Measurements from ENCODE around the gene ATXN7.
A peak's percentile ranks its signal among the peaks of the same experiment; 100 is the strongest.

ATXN7 gene

GRCh38 chr3:63905731-63906620 is 42.3 kb downstream of the ATXN7 start:
- DNase-seq (ENCODE audit: low read depth): no peak

GRCh38 chr3:63908081-63908736 is 44.5 kb downstream of the ATXN7 start:
- no peak for DNase-seq (ENCODE audit: low read depth)

- no peak for DNase-seq (ENCODE audit: low read depth)
Observed at GRCh38 chr3:63908776-63909175, 45.1 kb downstream of the ATXN7 start.

DNA sequence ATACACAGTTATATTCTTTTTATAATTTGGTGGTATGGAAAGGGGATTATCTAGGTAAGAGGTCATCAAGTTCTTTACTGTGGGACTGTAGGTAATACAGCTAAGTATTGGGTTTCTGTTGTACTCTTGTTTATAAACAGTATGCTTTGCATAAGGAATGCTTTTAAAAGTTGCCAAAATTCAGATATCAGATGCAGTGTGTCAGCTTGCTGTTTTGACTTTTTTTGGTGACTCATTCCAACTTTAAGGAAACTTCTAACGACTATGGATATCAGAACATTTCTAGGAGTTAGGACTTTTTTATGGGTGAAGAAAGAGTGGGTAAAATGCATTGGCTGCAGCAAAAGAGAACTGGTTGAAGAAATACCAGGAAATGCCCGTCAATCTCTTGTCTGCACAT is 45.8 kb downstream of the ATXN7 start:
- no peak for DNase-seq (ENCODE audit: low read depth)

DNA sequence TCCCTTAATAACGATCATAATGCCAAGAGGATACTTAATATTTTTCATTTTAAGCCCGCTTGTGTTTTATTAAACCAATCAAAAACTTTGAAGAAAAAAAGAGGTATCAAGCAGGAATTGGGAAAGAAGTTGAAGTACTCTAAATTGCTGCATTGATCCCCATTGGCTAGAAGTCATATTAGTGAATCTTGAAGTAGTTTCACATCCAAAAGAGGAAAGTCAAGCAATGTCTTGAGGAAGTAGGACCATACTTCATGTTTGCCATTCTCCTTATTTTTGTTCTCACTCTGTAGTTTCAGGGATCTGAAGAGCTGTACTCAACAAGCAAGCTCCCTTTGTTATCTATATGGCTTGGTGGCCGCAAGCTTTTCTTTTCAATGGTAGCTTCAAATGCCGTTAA is 46.3 kb downstream of the ATXN7 start:
- DNase-seq (ENCODE audit: low read depth): no peak

DNA sequence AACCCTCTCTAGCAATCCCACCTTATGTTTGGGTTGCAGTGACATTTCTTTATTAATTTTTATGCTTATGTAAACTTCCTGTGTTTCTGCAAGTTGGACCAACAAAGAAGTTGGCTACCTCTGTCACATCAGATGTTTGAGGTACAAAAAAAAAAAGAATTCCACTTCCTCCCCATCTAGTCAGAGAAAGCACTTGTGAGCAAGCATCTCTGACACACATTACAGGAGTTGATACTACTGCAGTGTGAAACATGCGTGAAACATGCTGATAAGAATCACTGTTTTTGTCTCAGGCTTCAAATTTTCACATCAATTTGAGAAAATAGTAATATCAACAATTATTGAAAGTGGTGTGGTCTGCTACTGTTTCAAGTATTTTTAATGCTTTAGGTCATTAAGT is 47.2 kb downstream of the ATXN7 start:
- no peak for DNase-seq (ENCODE audit: low read depth)

GRCh38 chr3:63911509-63911872 is 47.8 kb downstream of the ATXN7 start:
- no peak for DNase-seq (ENCODE audit: low read depth)

DNA sequence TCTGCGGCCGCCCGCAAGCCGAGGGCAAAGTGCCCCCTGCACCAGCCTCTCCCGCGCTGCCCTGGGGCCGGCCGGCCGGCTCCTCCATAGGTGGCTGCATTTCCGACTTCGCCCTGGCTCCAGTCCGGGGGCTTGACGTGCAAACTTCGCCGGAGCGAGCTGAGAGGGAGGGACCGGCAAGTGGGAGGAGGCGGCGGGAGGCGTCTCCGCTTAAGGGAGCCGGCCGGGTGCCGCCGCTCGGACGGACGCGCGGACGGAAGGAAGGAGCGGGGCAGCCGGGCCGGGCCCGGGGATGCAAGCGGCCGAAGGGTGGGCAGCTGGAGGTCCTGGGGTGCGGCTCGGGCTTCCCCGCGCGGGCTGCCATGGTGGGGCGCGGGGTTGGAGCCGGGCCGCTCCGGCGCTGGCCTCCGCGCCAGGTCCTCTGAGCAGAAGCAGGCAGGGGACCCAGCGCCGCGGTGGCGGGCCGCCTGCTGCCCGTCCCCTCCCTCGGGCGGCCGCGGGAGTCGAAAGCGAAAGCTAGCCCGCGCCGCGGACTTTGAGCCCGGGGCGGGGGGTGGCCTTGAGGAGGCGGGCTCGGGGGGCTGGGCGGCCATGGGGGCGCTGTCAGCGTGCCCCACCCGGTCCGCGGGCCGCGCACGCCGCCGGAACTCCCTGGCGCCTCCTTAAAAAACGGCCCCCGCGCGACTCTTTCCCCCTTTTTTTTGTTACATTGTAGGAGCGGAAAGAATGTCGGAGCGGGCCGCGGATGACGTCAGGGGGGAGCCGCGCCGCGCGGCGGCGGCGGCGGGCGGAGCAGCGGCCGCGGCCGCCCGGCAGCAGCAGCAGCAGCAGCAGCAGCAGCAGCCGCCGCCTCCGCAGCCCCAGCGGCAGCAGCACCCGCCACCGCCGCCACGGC is 48.5 kb downstream of the ATXN7 start, which contains the start of gene SCAANT1:
SCAANT1 (minus strand) TSS at position 511 of the 895 bp plus-strand sequence.
- peak; percentile 53 for DNase-seq (ENCODE audit: low read depth)

- no peak for DNase-seq (ENCODE audit: low read depth)
Observed at GRCh38 chr3:63912768-63913588, 49.3 kb downstream of the ATXN7 start.

DNA sequence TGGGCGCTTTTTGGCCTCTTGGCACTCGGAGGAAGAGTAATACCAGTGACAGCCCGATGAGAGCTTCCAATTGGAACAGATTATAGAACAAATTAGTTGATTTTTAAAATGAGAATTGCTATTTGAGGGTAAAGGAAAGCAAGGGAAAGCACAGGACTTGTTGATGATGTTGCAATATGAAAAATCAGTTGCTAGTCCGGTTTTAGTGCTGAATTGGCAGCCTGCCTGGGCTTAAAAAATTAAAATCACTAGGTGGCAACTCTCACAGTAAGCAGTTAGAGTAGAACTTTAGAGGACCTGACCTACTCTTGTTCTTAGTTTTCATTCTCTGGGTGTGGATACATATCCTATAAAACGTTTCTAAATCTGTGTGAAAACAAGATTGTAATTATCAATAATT is 50.6 kb downstream of the ATXN7 start:
- no peak for DNase-seq (ENCODE audit: low read depth)

DNA sequence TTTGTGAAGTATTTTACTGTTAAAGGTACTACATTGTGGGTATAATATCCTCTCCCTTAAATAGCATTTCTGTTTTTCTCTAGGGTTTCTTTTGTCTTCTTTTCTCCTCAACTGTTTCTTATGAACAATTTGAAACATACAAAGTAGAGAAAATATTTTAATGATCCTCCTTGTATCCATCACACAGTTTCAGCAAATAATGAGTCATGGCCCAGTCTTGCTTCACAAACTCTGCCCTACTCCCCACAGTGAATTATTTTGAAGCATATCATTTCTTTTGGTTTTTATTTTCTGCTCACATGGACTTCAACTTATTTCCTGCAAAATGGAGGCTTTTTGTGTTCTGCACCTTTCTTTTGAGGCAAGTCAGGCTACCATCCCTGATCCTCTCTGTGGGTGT is 54.7 kb downstream of the ATXN7 start:
- no peak for DNase-seq (ENCODE audit: low read depth)

- no peak for DNase-seq (ENCODE audit: low read depth)
Observed at GRCh38 chr3:63920001-63920400, 56.3 kb downstream of the ATXN7 start.

GRCh38 chr3:63921741-63922482 is 58.2 kb downstream of the ATXN7 start:
- DNase-seq (ENCODE audit: low read depth): no peak

GRCh38 chr3:63922491-63923199 is 59.0 kb downstream of the ATXN7 start:
- DNase-seq (ENCODE audit: low read depth): no peak

- DNase-seq (ENCODE audit: low read depth): no peak
Observed at GRCh38 chr3:63926309-63926708, 62.6 kb downstream of the ATXN7 start.

- DNase-seq (ENCODE audit: low read depth): no peak
Observed at GRCh38 chr3:63927422-63928280, 64.0 kb downstream of the ATXN7 start.

DNA sequence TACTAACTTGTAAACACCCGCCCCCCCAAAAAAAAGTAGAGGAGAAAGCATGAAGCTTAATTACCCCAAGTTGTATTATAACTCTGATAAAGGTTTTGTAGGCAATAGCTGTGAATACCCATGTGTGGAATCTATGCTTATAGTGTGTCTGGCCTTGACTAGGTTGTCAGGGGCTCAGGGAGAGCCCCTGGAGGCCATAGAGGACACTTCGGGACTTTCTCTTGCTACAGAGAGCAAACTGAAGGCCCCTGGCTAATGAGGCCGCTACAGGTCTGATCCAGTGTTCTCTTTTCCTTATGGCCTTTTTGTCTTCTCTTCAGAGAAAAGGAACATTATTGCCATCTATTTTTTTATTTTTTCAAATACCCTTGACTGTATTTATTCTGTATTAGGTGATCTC is 67.6 kb downstream of the ATXN7 start:
- no peak for DNase-seq (ENCODE audit: low read depth)

- no peak for DNase-seq (ENCODE audit: low read depth)
Observed at GRCh38 chr3:63932509-63933212, 69.0 kb downstream of the ATXN7 start.

DNA sequence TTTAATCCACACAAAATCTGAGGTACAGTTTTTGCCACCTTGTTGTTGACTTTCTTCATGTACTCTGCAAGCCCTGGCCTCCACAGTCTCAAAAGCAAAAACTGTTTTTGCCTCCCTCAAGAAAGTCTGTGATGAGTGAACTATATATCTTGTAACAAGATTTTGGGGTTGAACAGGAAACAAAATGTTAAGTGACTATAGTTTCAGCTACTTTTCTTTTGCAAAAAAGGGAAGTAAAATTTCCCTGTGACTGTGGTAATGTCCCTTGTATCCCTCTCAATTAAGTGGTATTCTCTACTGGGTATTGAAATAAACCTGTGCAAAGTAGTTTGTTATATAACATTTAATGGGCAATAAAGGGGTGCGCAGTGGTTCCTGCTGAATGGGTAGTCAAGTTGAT is 69.8 kb downstream of the ATXN7 start:
- no peak for DNase-seq (ENCODE audit: low read depth)

All from GM04503 (cell line).